Hepatic stellate cell (primary cell): ENCODE data around the gene CTTNBP2NL.
"Not testable (repeated sequence)": the region's sequence is repeated elsewhere in the genome, so short reads cannot be mapped to it uniquely, and the experiment has no call there.

ENCODE experiments used
- DNase-seq: peaks from one replicate; pipeline ENCODE4 v3.0.0; 2011; ENCODE audit warnings: low spot score

CTTNBP2NL gene

DNA sequence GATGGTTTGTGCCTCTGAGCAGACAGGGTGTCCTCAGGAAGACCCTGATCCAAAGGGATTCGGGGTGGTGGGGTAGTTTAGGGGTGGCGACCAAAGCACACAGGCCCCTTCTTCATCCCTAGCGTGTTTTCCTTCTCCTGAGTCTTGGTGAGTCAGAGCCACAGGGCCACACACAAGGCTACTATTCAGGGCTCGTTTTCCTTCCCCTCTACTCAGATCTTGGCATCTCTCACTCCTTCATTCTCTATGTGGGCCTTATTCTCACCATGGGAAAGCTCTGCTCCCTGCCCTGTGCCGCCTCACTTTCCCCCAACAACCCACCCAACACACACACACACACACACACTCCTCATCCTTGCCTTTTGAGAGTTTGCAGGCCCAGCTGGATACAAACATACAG lies 69.1 kb downstream of the CTTNBP2NL start:
- peak; percentile 29 for DNase-seq

DNA sequence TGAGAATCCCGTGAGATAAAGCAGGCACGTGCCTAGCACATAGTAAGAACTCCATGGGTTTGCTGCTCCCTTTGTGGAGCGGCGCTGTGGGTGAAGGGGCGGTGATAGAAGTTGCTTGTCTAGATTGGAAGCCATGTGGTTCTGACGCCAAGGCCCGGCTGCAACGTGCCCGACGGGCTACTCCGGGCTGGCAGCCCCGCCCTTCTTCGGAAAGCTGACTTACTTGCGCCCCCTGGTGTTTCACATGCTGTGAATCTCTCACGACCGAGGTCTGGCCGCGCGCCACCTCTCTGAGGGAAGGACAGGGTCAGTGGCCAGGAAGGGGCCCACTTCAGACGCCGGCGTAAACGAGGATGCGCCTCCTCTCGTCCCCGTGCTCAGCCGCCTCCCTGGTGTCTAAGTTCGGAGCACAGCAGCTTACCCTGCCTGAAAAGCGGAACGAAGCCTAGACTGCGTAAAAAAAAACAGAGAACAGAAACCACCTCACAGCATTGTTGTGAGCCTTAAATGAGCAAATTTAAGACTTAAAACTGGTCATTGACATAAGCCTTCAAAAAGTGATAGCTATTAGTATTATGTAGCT lies 70.2 kb downstream of the CTTNBP2NL start:
- peak; percentile 72 for DNase-seq

DNA sequence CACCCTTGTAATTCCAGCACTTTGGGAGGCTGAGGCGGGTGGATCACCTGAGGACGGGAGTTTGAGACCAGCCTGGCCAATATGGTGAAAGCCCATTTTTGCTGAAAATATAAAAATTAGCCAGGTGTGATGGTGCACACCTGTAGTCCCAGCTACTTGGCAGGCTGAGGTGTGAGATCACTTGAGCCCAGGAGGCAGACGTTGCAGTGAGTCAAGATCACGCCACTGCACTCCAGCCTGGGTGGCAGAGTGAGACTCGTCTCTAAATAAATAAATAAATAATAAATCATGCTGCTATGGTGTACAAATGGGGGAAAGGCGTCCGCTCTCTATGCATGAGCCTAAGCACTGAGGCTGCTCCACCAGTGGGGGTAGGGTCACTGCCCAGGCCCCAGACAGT lies 74.3 kb downstream of the CTTNBP2NL start:
- not testable (repeated sequence) for DNase-seq

DNA sequence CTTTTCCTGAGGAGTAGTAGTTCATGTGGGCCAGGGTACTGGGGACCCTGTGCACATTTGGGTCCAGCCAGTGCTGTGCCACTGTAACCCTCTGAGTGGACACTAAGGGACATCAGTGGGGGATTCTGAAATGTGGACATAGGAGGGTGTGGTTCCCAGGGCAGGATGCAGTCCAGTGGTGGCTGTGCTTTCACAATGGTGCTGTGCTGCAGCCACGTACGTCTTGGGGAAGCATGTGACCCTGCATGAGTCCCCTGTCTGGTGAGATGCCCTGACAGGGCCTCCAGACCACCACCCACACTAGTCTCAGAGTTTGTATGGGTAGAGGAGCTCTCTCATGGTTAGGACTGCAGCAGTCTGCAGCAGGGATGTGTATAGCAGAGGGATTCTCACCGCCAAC lies 75.0 kb downstream of the CTTNBP2NL start:
- no peak for DNase-seq

DNA sequence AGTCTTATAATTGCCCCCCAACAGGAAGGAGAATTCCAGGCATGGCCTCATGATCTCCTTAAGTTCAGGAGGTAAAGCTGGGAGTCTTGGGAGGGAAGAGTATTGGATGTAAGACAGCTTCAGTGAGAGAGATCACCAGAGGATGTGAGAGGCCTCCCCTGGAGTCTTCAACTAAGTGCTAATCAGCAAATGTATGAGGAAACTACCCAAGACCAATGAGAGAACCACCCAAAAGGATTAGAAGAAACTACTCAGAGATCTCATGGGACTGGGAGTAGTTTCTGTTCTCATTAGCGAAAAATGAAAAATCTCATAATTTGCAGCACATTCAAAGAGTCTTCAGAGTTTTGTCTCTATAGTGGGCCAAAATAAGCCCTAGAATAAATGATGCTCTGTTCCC lies 76.1 kb downstream of the CTTNBP2NL start:
- no peak for DNase-seq

DNA sequence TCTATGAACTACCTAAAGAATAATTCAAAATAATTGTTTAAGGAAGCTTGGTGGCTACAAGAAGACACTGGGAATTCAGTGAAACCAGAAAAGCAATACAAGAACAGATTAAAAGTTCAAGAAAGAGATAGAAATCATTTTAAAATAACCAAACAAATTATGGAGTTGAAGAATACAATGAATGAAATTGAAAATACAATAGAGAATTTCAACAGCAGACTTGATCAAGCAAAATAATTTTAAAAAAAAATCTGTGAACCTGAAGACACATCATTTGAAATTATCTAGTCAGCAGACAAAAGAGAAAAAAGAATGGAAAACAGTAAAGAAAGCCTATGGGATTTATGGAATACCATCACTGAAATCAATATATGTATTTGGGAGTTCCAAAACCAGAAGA lies 81.5 kb downstream of the CTTNBP2NL start:
- DNase-seq: no peak

DNA sequence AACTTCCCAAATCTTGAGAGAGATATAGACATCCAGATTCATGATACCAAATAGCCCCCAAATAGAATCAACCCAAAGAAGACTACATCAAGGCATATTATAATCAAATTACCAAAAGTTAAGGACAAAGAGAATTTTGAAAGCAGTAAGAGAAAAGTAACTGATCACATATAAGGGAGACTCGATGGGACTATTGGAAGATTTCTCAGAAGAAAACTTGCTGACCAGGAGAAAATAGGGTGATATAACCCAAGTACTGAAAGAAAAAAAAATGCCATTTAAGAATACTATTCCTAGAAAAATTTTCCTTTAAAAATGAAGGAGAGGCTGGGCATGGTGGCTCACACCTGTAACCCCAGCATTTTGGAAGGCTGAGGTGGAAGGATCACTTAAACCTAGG lies 82.3 kb downstream of the CTTNBP2NL start:
- DNase-seq: no peak

DNA sequence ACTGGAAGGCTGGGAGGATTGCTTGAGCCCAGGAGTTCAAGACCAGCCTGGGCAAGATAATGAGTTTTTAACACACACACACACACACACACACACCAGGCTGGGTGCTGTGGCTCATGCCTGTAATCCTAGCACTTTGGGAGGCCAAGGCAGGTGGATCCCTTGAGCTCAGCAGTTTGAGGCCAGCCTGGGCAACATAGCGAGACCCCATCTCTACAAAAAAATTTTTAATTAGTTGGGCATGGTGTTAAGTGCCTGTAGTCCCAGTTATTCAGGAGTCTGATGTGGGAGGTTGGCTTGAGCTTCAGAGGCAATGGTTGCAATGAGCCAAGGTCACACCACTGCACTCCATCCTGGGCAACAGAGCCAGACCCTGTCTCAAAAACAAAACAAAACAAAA lies 90.0 kb downstream of the CTTNBP2NL start:
- not testable (repeated sequence) for DNase-seq

DNA sequence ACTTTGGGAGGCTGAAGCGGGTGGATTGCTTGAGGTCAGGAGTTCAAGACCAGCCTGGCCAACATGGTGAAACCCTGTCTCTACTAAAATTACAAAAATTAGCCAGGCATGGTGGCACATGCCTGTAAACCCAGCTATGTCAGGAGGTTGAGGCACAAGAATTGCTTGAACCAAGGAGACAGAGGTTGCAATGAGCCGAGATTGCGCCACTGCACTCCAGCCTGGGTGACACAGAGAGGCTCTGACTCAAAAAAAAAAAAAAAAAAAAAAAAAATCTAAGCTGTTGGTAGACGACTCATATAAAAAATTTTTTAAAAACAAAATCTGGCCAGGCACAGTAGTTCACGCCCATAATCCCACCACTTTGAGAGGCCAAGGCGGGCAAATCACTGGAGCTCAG lies 91.7 kb downstream of the CTTNBP2NL start:
- DNase-seq: not testable (repeated sequence)

DNA sequence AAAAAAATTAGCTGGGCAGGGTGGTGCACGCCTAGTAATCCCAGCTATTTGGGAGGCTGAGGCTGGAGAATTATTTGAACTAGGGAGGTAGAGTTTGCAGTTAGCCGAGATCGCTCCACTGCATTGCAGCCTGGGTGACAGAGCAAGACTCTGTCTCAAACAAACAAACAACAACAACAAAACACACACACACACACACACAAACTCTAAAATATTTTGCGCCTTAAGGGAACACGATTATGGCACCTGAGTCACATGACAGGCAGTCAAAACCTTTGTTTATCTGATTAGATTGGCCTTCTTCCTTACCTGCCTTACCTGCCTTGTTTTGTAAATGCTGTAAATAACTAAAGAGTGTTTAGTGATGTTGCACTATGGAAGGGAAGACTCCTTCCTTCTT lies 92.1 kb downstream of the CTTNBP2NL start:
- DNase-seq: no peak

DNA sequence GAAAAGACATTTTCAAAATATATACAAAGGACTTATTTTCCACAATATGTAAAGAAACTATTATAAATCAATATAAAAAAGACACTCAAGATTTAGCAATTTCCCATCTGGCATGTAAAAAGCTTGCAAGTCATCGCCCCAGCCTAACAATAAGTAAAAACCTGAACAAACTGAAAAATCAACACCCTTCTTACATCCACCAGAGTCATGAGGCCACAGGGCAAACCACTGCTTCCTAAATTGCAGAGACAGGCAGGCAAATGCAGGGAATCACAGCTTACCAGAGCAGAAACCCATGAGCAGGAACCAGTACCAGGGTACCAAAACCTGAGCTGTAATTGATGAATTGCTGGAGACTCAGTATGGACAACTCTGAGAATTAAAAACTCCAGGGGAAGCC lies 96.1 kb downstream of the CTTNBP2NL start:
- DNase-seq: no peak

DNA sequence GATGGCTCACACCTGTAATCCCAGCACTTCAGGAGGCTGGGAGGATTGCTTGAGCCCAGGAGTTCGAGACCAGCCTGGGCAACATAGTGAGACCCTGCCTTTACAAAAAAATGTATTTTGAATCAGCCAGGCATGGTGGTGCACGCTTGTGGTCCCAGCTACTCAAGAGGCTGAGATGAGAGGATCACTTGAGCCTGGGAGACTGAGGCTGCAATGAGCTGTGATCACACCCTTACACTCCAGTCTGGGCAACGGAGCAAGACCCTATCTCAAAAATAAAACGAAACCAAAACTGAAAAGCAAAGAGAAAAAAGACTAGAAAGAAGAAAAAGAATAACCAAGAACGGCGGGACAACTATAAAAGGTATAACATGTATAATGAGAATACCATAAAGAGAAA lies 97.3 kb downstream of the CTTNBP2NL start:
- DNase-seq: no peak

DNA sequence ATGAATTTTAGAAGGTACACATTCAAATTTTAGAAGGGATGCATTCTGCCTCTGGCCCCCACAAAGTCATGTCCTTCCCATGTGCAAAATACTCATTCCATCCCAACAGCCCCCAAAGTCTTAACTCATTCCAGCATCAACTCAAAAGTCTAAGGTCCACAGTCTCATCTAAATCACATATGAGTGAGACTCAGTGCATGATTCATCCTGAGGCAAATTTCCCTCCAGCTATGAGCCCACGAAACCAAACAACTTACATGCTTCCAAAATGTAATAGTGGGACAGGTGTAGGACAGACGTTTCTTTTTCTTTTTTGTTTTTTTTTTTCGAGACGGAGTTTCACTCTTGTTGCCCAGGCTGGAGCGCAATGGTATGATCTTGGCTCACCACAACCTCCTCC lies 100.3 kb downstream of the CTTNBP2NL start:
- no peak for DNase-seq

DNA sequence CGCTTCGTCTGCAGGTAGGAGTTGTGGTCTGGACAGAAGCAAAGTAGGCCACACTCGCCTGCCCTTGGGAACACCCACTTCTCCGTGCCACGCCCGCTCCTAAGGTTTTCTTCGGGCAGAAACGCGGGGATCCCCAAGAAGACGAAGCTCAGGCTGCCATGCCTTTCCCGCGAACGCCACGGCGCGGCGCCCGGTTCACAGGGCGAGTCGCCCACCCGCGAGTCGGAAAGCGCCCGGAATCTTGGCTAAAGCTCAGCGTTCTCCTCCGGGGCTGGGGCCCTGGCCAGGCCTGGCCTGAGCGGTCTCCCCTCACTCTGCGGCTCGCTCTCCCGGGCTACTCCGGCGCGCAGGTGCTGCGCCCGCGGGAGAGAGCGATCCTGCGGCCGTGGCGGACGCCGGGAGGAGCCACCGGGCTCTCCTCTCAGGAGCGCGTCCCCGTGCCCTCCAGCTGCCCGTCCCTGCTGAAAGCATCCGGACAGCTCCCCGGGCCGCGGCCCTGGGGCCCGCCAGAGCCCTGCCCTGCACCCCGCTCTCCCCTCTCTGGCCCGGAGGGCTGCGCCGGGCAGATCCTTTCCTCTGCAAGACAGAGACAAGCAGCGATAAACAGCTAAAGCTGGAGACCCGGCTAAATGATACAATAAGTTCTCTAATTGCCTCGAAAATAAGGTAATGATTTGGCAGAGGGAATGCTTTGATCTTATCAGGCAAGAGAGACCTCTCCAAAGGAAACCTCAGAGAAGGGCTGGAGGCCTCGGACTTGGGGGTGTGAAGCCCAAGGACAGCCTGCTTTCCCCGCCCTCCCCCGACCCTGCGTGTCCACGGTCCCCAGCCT lies 106.0 kb downstream of the CTTNBP2NL start:
- DNase-seq: peak; percentile 65

DNA sequence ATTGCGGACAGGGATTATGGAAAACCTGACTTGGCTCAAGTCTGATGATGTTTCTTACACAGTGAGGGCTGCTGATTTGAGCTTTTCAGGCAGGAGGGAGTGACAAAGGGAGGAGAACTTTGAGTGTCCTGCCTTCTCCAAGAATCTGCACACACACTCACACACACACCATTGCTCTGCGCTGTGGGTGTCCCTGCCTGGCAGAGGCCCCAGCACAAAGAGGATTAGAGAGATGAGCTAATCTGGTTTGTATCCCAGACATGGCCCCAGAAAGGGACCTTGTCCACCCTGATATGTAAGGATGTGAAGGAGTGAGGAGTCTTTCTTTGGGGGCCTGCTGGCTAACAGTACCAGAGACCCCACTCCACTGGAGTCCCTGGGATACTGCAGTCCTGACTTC lies 106.8 kb downstream of the CTTNBP2NL start:
- DNase-seq: no peak

DNA sequence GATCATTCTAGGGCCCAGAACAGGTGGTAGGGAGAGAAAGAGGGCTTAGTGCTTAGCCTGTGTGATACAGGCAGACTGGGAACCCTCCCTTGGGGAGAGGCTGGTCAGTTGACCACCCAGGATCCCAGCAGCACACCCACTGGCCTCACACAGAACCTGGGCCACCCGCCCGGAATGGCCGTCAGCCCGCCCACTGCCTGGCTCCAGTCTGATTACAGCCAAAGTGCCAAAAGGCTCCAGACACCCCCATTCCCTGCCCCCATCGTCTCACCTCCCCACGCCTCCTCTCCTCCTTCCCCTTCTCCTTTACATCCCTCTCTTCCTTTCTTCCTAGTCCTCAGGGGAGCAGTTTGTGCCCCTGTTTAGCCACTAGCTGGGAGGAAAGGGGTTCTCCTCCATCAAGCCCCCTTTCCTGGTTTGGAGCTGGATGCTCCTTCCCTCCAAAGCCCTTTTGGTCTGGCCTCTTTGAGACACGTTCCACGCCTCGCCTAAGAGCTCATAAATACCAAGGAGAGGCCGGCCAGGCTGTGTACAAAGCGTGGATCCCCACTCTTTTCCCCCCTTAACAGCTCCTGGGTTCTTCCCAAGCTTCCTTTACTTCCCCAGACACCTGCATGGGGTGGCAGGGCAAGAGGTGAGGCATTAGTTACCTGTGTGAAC lies 108.1 kb downstream of the CTTNBP2NL start:
- no peak for DNase-seq

DNA sequence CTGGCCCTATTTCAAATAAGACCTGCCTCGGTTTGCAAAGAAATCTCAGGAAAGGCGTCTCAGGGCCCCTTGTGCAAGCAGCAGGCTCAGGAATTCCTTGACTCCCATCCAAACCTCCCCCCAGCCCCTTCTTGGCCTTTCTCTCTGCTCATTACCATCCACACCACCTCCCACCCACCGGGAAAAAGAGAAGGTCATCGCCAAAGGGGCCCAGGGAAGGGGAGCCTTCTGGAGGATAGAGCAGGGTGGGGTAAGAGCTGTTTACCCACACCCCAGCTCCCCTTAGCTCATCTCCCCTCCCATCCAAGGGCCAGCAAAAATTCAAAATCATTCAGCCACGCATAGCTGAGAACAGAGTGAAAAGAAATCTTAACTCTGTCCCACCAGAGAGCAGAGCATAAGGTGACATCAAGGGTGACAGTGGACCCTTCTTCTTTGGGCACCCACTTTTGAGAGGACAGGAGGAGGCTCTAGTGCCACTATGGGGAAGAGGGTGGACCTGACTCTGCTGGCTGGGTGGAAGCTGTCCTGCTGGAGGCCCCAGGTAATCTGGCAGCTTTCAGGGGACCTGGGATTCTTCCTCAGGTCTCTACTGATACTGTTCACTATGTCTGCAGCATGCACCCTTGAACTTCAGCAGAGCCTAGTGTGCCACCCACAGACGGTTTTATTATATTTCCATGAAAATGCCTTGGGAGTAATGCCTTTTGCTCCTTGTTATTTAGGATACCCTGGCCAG lies 108.8 kb downstream of the CTTNBP2NL start:
- DNase-seq: no peak

DNA sequence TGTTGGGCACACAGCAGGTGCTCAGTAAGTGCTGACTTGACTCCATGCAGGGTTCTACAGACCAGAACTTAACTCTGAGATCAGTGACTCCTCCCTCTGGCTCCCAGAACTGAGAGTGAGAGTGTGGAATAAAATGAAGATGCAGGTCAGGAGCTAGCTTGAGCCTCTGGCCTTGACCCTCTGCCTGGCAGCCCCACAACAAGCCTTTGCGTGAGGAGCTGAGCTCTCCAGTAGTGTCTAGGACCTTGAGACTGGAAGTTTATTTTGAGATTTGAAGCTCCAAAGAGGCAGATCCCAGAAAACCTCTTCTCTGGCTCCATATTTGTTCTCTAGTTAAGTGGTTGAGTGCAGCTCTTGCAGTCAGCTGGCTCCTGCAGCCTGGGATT lies 109.4 kb downstream of the CTTNBP2NL start:
- no peak for DNase-seq

DNA sequence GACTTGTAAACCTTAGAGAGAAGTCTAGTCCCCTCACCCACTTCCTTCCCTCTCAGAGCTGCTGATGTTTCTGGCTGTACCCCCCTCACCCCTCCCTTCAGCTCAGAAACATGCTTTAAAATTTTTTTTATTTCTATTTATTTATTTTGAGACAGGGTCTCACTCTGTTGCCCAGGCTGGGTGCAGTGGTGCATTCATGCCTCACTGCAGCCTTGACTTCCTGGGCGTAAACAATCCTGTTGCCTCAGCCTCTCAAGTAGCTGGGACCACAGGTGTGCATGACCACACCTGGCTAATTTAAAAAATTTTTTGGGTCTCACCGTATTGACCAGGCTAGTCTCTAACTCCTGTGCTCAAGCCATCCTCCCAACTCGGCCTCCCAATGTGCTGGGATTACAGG lies 109.9 kb downstream of the CTTNBP2NL start:
- no peak for DNase-seq

DNA sequence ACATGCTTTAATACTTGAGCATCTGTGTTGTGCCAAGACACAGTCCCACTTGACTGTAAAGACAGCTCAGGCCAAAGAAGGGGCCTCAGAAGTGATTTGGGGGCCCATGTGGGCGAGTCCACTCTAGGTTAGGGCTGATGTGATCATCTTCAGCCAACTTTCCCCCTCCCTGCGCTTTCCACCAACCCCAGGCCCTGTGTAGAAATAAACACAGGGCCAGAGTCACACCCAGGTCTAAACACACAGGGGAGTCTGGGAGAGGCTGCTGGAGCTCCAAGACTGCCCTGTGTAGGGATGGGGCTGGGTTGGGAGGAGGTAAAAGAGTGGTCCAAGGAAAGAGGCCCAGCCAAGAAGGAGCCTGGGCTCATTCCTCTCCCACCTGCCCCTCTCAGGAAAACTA lies 110.3 kb downstream of the CTTNBP2NL start:
- DNase-seq: no peak

DNA sequence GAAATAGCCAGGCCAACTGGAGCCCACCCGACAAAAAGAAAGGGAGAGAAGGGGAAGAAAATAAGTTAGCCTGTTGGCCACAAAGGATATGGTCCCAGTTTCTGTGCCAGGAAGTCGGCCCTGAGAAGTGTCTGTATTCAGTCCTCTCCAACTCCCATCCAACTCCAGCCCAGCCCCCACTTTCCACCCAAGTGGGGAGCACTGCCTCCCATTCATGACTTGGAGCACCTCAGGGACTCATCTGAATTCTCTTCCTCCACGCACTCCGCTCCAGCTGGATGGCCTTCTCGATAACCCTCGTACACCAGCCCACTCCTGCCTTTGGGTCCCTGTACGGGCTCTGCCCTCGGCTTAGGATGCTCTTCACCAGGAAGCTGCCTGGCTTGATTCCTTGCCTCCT lies 110.7 kb downstream of the CTTNBP2NL start:
- DNase-seq: no peak

DNA sequence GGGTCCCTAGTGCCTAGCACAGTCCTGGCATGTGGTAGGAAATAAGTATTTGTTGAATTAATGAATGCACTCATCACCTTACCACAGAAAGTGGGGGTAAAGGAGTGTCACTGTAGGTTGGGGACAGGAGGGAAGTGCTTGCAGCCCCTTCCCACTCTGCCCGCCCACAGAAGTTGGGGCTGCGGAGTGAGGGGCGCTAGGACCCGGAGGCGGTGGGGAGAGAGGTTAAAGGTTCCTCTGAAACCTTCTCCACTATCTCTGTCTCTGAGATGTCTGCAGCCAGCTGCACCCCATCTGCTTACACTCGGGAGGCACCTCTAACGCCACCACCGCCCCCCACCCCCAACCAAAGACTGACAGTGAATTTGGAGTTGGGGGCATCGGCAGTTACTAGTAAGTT lies 111.3 kb downstream of the CTTNBP2NL start:
- no peak for DNase-seq

DNA sequence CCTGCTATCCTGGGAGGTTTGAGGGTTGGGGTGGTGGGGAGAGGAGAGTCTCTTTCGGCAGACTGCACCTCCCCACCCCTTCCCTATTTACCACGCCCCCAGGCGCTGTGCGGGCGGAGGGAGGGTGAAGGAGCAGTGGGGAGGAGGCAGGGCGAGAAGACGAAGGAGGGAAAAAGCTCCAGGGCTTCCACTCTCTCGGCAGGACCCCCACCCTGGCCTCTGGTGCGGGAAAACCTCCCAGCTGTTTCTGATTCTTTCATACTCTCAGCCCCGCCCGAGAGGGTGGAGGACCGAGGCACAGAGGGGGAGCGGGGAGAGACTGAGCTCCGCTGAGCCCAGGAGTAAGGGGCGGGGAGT lies 111.9 kb downstream of the CTTNBP2NL start:
- DNase-seq: peak; percentile 50
